ENCODE results near the gene MIXL1.

DNA sequence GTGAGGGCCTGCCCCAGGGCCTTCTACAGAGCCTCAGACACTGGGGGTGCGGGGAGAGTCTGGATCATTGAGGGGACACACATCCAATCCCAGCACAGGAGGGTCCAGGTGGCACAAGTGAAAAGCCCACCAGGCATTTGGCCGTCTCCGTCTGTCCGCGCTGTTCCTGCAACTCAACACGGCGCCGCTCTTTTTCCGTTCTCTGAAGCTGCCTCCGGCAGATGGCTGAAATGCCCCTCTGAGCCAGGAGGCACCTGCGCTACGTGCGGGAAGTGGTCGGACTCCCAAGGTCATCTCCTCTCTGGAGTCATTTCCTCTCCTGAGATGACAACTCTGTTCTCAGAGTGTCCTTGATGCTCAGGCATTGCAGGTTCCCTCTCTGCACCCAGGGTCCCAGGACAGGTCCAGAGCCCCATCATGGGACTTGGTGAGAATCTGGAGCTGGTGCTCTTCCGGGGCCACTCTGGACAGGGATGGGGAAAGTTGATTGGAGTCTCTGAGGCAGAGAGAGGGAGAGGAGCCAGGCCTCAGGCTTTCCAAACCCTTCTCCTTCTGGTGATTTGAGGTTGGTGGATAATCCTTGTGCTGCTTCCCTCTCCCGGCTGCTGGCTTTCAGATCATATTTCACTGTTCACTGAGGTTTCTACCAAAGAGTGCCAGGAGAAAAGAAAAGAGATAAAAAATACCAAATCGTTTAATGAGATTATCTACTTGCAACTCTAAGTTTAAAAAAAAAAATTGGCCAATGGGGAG, 14.0 kb upstream of the MIXL1 start:
- TF ChIP-seq, protein P1, sequence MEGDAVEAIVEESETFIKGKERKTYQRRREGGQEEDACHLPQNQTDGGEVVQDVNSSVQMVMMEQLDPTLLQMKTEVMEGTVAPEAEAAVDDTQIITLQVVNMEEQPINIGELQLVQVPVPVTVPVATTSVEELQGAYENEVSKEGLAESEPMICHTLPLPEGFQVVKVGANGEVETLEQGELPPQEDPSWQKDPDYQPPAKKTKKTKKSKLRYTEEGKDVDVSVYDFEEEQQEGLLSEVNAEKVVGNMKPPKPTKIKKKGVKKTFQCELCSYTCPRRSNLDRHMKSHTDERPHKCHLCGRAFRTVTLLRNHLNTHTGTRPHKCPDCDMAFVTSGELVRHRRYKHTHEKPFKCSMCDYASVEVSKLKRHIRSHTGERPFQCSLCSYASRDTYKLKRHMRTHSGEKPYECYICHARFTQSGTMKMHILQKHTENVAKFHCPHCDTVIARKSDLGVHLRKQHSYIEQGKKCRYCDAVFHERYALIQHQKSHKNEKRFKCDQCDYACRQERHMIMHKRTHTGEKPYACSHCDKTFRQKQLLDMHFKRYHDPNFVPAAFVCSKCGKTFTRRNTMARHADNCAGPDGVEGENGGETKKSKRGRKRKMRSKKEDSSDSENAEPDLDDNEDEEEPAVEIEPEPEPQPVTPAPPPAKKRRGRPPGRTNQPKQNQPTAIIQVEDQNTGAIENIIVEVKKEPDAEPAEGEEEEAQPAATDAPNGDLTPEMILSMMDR (IDR thresholded peaks at IDR 0.05; ENCODE audit: poor library complexity), result no peak
- TF ChIP-seq EZH2 (IDR thresholded peaks at IDR 0.05; ENCODE audit: borderline replicate concordance) (no peak), EZH2phosphoT487 (IDR thresholded peaks at IDR 0.05; ENCODE audit: low read depth, severe bottlenecking, unreplicated experiment) (no peak)

Measured in hepatocyte (in vitro differentiated cells).